22Rv1 (cell line): Measurements from ENCODE around the gene ATG2B.

ENCODE experiments used
- CTCF ChIP-seq: fragments of 450-650 bp; IDR thresholded peaks from 2 replicates; pipeline ENCODE4 v1.5.1; 2017; ENCODE audit warnings: mild to moderate bottlenecking
- ZFX ChIP-seq: fragments of 450-650 bp; IDR thresholded peaks from 2 replicates; pipeline ENCODE4 v1.6.1; 2017; ENCODE audit warnings: antibody characterized with exemption, borderline replicate concordance

DNA sequence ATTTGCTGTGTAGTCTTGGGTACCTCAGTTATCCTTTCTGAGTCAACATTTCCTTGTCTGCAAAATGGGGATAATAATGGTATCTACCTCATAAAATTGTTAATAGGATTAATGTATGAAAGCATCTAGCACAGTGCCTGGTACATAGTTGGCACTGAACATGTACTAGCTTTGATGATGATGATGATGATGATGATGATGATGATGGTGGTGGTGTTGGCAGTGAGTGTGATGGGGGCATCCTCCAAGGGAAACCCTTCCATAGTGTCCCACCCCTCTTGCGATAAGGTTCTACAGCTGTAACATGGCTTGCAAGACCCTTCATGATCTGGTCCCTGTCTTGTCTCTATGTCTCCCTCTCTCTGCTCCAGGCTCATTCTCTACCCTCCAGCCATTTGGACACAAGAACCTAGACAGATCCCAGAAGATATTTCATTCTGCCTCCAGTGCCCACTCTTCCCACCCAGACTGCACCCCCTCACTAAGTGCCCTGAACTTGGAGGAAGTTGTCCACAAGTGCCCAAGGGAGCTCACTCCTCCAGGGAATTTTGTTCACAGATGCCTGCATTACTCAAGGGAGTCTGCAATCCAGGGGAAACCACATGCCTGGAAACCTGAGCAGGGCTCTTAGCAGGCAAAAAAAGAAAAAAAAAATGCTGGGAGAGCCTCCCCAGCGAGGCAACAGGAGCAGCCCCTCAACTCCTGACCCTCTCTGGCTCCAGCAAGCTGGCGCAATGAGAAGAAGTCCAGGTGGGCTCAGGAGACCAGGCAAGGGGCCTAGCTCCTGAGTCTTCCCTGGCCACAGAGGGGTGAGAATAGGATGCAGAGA, 117.2 kb downstream of the ATG2B start:
- no peak for TF ChIP-seq CTCF
- TF ChIP-seq ZFX = no peak
